ENCODE measurements around the gene MYLK. TPM values are rescaled to one million over a fixed set of nuclear protein-coding genes. Genes with fewer than 3 reads are reported as not detected.

Gene MYLK
- total RNA-seq, 1 donor from 2014 or later = 24.3 TPM

DNA sequence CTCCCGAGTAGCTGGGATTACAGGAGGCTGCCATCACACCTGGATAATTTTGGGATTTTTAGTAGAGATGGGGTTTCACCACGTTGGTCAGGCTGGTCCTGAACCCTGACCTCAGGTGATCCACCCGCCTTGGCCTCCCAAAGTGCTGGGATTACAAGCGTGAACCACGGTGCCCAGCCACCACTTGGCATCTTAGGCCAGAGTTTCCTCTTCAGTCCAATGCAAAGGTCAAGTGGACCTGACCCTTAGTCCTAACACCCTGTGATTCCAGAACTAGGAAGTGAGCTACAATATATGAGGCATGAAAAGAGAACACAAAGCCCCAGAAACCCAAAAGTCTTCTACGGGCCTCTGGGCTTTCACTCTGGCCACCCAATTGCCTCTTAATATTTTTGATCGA is 5.3 kb downstream of the MYLK start:
- Mint-ChIP-seq H3K9me3 (ENCODE audit: unreplicated experiment) (no peaks in the 10 kb centered on the region), H3K36me3 (ENCODE audit: unreplicated experiment) (no peaks in the 10 kb centered on the region), H3K4me3 (ENCODE audit: unreplicated experiment) (no peak overlapping the region), H3K27me3 (ENCODE audit: unreplicated experiment) (no peaks in the 10 kb centered on the region), H3K4me1 (ENCODE audit: unreplicated experiment) (peaks cover 10% of the 10 kb centered on the region), H3K27ac (ENCODE audit: unreplicated experiment) (no peak overlapping the region)
- TF ChIP-seq, protein P1, sequence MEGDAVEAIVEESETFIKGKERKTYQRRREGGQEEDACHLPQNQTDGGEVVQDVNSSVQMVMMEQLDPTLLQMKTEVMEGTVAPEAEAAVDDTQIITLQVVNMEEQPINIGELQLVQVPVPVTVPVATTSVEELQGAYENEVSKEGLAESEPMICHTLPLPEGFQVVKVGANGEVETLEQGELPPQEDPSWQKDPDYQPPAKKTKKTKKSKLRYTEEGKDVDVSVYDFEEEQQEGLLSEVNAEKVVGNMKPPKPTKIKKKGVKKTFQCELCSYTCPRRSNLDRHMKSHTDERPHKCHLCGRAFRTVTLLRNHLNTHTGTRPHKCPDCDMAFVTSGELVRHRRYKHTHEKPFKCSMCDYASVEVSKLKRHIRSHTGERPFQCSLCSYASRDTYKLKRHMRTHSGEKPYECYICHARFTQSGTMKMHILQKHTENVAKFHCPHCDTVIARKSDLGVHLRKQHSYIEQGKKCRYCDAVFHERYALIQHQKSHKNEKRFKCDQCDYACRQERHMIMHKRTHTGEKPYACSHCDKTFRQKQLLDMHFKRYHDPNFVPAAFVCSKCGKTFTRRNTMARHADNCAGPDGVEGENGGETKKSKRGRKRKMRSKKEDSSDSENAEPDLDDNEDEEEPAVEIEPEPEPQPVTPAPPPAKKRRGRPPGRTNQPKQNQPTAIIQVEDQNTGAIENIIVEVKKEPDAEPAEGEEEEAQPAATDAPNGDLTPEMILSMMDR (IDR thresholded peaks at IDR 0.05) = no peak
- DNase-seq (ENCODE audit: extremely low spot score, unreplicated experiment) = no peak

DNA sequence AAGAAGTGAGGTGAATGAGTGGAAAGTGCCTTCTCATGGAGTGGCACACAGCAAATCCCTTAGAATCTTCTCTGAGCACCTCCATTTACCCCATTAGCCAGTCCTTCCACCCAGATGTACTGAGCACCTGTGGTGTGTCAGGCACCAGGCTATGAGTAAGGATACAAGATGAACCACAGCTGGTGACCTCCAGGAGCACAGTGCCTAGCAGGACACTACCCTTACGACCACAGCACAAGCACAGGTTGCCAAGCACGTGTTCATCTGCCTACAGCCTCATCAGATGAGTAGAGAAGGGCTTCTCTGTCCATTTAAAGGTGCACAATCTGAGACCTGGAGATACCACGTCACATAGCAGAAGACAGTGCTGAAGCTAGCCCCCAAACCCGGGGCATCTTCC is 6.2 kb downstream of the MYLK start:
- no peak overlapping the region for H3K4me3 Mint-ChIP-seq (ENCODE audit: unreplicated experiment)
- H3K4me1 Mint-ChIP-seq (ENCODE audit: unreplicated experiment) = peaks cover 2% of the 10 kb centered on the region
- H3K27me3 Mint-ChIP-seq (ENCODE audit: unreplicated experiment) = no peaks in the 10 kb centered on the region
- TF ChIP-seq, protein P1 (IDR thresholded peaks at IDR 0.05) = no peak
- no peak for DNase-seq (ENCODE audit: extremely low spot score, unreplicated experiment)
- H3K27ac Mint-ChIP-seq (ENCODE audit: unreplicated experiment) = no peak overlapping the region
- no peaks in the 10 kb centered on the region for H3K9me3 Mint-ChIP-seq (ENCODE audit: unreplicated experiment)
- no peaks in the 10 kb centered on the region for H3K36me3 Mint-ChIP-seq (ENCODE audit: unreplicated experiment)

DNA sequence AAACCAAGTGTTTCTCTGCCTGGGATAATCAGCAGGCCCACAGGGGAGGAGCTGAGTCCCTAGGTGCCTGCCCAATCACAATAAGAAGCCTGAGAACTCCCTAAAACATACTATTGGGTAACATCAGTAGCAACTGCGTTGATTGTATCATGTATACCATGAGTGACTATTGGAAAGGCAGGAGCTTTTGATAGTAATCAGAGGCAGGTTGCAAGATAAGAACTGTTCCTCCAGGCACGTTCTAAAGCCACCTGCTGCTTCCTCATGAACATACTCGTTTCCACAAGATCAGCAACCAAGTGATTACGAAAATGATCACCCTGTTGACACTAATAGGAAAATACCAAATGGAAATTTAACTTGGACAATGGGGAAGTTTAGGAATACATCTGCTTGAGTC is 6.7 kb downstream of the MYLK start:
- TF ChIP-seq, protein P1 (IDR thresholded peaks at IDR 0.05) = no peak
- Mint-ChIP-seq H3K27me3 (ENCODE audit: unreplicated experiment) (no peaks in the 10 kb centered on the region), H3K36me3 (ENCODE audit: unreplicated experiment) (no peaks in the 10 kb centered on the region), H3K27ac (ENCODE audit: unreplicated experiment) (no peak overlapping the region), H3K4me1 (ENCODE audit: unreplicated experiment) (no peaks in the 10 kb centered on the region), H3K4me3 (ENCODE audit: unreplicated experiment) (no peak overlapping the region), H3K9me3 (ENCODE audit: unreplicated experiment) (no peaks in the 10 kb centered on the region)
- no peak for DNase-seq (ENCODE audit: extremely low spot score, unreplicated experiment)

DNA sequence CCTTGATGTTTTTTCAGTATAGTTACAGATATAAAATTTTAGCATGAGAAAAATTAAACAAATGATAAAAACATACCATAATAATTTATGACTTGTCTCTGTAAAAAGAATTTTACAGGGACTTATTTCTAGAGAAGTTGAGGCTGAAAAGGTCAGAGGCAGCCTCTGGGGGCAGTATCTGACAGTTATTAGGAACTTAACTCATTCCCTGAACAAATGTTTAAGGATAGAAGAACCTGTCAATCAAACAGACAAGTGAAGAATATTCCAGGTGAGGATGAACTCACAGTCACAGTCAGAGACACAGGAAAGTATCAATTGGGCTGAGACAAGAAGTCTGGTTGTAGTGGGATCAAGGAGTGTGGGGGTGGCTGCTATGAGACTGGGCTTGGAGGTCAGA is 7.3 kb downstream of the MYLK start:
- no peaks in the 10 kb centered on the region for H3K4me1 Mint-ChIP-seq (ENCODE audit: unreplicated experiment)
- no peaks in the 10 kb centered on the region for H3K36me3 Mint-ChIP-seq (ENCODE audit: unreplicated experiment)
- no peak overlapping the region for H3K4me3 Mint-ChIP-seq (ENCODE audit: unreplicated experiment)
- no peaks in the 10 kb centered on the region for H3K27me3 Mint-ChIP-seq (ENCODE audit: unreplicated experiment)
- H3K27ac Mint-ChIP-seq (ENCODE audit: unreplicated experiment) = no peak overlapping the region
- TF ChIP-seq, protein P1 (IDR thresholded peaks at IDR 0.05) = peak; percentile 32
- DNase-seq (ENCODE audit: extremely low spot score, unreplicated experiment) = no peak
- H3K9me3 Mint-ChIP-seq (ENCODE audit: unreplicated experiment) = no peaks in the 10 kb centered on the region

DNA sequence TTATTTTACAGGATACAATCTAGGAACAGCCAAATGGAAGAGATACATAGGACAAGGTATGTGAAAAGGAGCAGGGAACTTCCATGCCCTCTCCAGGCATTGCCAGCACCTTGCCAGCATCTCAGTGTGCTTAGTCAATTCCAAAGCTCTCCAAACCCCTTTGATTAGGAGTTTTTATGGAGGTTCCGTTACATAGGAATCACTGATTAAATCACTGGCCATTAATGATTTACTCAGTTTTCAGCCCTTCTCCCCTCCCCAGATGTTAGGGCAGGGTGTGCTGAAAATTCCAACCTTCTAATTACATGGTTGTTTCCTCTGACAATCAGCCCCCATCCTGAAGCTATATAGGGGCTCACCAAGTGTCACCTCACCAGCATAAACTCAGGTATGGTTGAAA is 11.5 kb downstream of the MYLK start:
- no peak for DNase-seq (ENCODE audit: extremely low spot score, unreplicated experiment)
- Mint-ChIP-seq H3K4me1 (ENCODE audit: unreplicated experiment) (peaks cover 6% of the 10 kb centered on the region), H3K27ac (ENCODE audit: unreplicated experiment) (no peak overlapping the region), H3K36me3 (ENCODE audit: unreplicated experiment) (no peaks in the 10 kb centered on the region), H3K9me3 (ENCODE audit: unreplicated experiment) (no peaks in the 10 kb centered on the region), H3K27me3 (ENCODE audit: unreplicated experiment) (no peaks in the 10 kb centered on the region), H3K4me3 (ENCODE audit: unreplicated experiment) (no peak overlapping the region)
- TF ChIP-seq, protein P1 (IDR thresholded peaks at IDR 0.05) = no peak
